Motor neuron (in vitro differentiated cells): ENCODE measurements around the gene ILF2. TPM values are rescaled to one million over a fixed set of nuclear protein-coding genes. Genes with fewer than 3 reads are reported as not detected.
"Not testable (repeated sequence)": the region's sequence is repeated elsewhere in the genome, so short reads cannot be mapped to it uniquely, and the experiment has no call there.

ENCODE experiments used
- ATAC-seq, 8 experiments: fragments of 200-7000 bp; cut with Tn5 transposase; replicated peaks in 6 of 8; 2 replicates each; pipeline ENCODE4 v1.8.0; 2021; ENCODE audit warnings: mild to moderate bottlenecking in 8 of 8, moderate library complexity in 8 of 8
- H3K27ac ChIP-seq, 2 donors: fragments of 250-450 bp; sonication (Bioruptor Pico); 2 replicates each; pipeline ENCODE4 v1.9.0; 2021; ENCODE audit warnings: antibody characterized with exemption in 2 of 2, mild to moderate bottlenecking in 2 of 2, moderate library complexity in 1 of 2
- H3K4me1 ChIP-seq, 2 donors: fragments of 250-450 bp; sonication (Bioruptor Pico); replicated peaks in 1 of 2; 2 replicates each; pipeline ENCODE4 v1.6.1; 2021; ENCODE audit warnings: antibody characterized with exemption in 2 of 2, mild to moderate bottlenecking in 2 of 2, moderate library complexity in 1 of 2
- H3K4me3 ChIP-seq, 5 donors: fragments of 250-450 bp; sonication (Bioruptor Pico); 2 replicates each; pipeline ENCODE4 v1.9.0; 2021; ENCODE audit warnings: antibody characterized with exemption in 5 of 5, mild to moderate bottlenecking in 5 of 5, moderate library complexity in 4 of 5
- WGBS, 10 experiments: fragments of 450-650 bp; shearing (Covaris generic); methylation state at CpG; one replicate each; pipeline ENCODE4 v1.0.0; 2022; 5-methylcytosine and 5-hydroxymethylcytosine counted together
- in situ Hi-C, 9 experiments: fragments of 400-800 bp; cut with MboI; loops; one replicate each; pipeline ENCODE4 v1.15.0; 2021; ENCODE audit warnings: low sequenced_read_pairs in 9 of 9, low pct_unique_long_range_greater_than_20kb in 2 of 9; ENCODE audit not compliant: unreplicated experiment in 9 of 9
- total RNA-seq, 8 experiments: library from RNA; unstranded; fragments of 300-600 nt; gene quantifications; 2 replicates each; pipeline versions ENCODE4 v1.2.3 to v1.2.4, GENCODE V29; 2022

The ILF2 gene
- total RNA-seq: 100 to 1,000 TPM; 116 to 542 (median 228) TPM

GRCh38 chr1:153670859-153671627 is at the start of gene ILF2:
Gene ILF2, minus strand, starts transcription at chr1:153670993. Its CDS starts 71 bp downstream, at chr1:153670922.
- in situ Hi-C loops: loop anchor here in 3 of 9 experiments (10.0 to 25.0 kb wide), 3 partner anchors 291 to 316 kb away; partner anchors contain the start of genes JTB (in 2 of the 3), CREB3L4 (in 1 of the 3), CRTC2 (in 1 of the 3) and RAB13 (in 1 of the 3)
- WGBS, 10 experiments: 0 to 5% (median 1%) methylated on average over 4 to 32 of the region's 35 CpGs
- H3K27ac ChIP-seq: peak within 1 kb of the TSS; percentile 89 to 90

GRCh38 chr1:153717330-153717729 is 46.5 kb upstream of the ILF2 start:
- in situ Hi-C loops: no loop called here
- no peak overlapping the region for H3K4me3 ChIP-seq
- ATAC-seq: no peak
- no peaks in the 10 kb centered on the region for H3K4me1 ChIP-seq
- 70 to 100% (median 88%) methylated on average over 1 to 3 of the region's 3 CpGs; no CpG with 5 or more reads in 3 of the 10 experiments for WGBS, 10 experiments
- H3K27ac ChIP-seq: no peak overlapping the region

More at GRCh38 chr1:153670859-153671627, at the start of gene ILF2:
- H3K4me3 ChIP-seq: peak within 1 kb of the TSS; percentile 65 to 87 (median 76)
- ATAC-seq: peak; percentile 91 to 95 (median 92)
- peaks cover 8 to 9% of the 10 kb centered on the region in 2 donors for H3K4me1 ChIP-seq

- whole genome bisulfite sequencing, 10 experiments: 60 to 87% (median 83%) methylated on average over 1 to 4 of the region's 5 CpGs; no CpG with 5 or more reads in 5 of the 10 experiments
- in situ Hi-C loops, H3K4me3 ChIP-seq, ATAC-seq, H3K27ac ChIP-seq, H3K4me1 ChIP-seq: not testable (repeated sequence)
These were observed 45.4 kb upstream of the ILF2 start for GRCh38 chr1:153716211-153716610.

- no peaks in the 10 kb centered on the region for H3K4me1 ChIP-seq
- H3K27ac ChIP-seq: no peak overlapping the region
- in situ Hi-C loops: no loop called here
- WGBS, 10 experiments: 0 to 83% (median 71%) methylated on average over 2 to 7 of the region's 7 CpGs; no CpG with 5 or more reads in 4 of the 10 experiments
- no peak overlapping the region for H3K4me3 ChIP-seq
- peak in 1 of 8 experiments; percentile 8 for ATAC-seq
These were observed 40.2 kb upstream of the ILF2 start for GRCh38 chr1:153711026-153711425.

GRCh38 chr1:153705484-153705883 is 34.7 kb upstream of the ILF2 start:
- Histone ChIP-seq H3K27ac (no peak overlapping the region), H3K4me3 (no peak overlapping the region), H3K4me1 (no peaks in the 10 kb centered on the region)
- WGBS, 10 experiments: 33 to 100% (median 85%) methylated on average over 1 to 9 of the region's 9 CpGs; no CpG with 5 or more reads in 2 of the 10 experiments
- peak in 3 of 8 experiments; percentile 42 to 49 (median 46) for ATAC-seq
- in situ Hi-C loops: no loop called here

GRCh38 chr1:153699768-153700167 is 29.0 kb upstream of the ILF2 start:
- H3K4me3 ChIP-seq: no peak overlapping the region
- in situ Hi-C loops: loop anchor here in 2 of 9 experiments (25.0 kb wide), 1 partner anchor 288 kb away; the partner anchor contains the start of genes JTB (in 2 of the 2), RAB13 (in 2 of the 2) and RPS27 (in 2 of the 2)
- ATAC-seq: no peak
- no peak overlapping the region for H3K27ac ChIP-seq
- WGBS, 10 experiments: 70 to 100% (median 90%) methylated on average over 1 to 6 of the region's 6 CpGs; no CpG with 5 or more reads in 2 of the 10 experiments
- H3K4me1 ChIP-seq: peaks cover 27 to 31% of the 10 kb centered on the region in 2 donors

- Histone ChIP-seq H3K4me1 (peaks cover 27 to 31% of the 10 kb centered on the region in 2 donors), H3K27ac (peak overlapping the region; percentile 38 to 72), H3K4me3 (no peak overlapping the region)
- ATAC-seq: peak in 4 of 8 experiments; percentile 5 to 15 (median 8)
- 80 to 100% (median 86%) methylated on average over 1 to 6 of the region's 6 CpGs for WGBS, 10 experiments
- in situ Hi-C loops: loop anchor here in 2 of 9 experiments (25.0 kb wide), 1 partner anchor 288 kb away; the partner anchor contains the start of genes JTB (in 2 of the 2), RAB13 (in 2 of the 2) and RPS27 (in 2 of the 2)
These were observed 28.3 kb upstream of the ILF2 start for GRCh38 chr1:153698923-153699714.

GRCh38 chr1:153698020-153698922 is 27.5 kb upstream of the ILF2 start:
- Histone ChIP-seq H3K4me1 (peaks cover 27 to 31% of the 10 kb centered on the region in 2 donors), H3K4me3 (peak overlapping the region in 1 of 5 donors; percentile 0), H3K27ac (peak overlapping the region; percentile 72 to 86)
- in situ Hi-C loops: loop anchor here in 2 of 9 experiments (25.0 kb wide), 1 partner anchor 289 kb away; the partner anchor contains the start of genes JTB (in 2 of the 2), RAB13 (in 2 of the 2) and RPS27 (in 2 of the 2)
- 10 to 55% (median 27%) methylated on average over 2 to 25 of the region's 29 CpGs for whole genome bisulfite sequencing, 10 experiments
- peak; percentile 80 to 94 (median 92) for ATAC-seq

- peak overlapping the region; percentile 72 to 86 for H3K27ac ChIP-seq
- ATAC-seq: peak; percentile 36 to 60 (median 48)
- in situ Hi-C loops: loop anchor here in 2 of 9 experiments (25.0 kb wide), 1 partner anchor 290 kb away; the partner anchor contains the start of genes JTB (in 2 of the 2), RAB13 (in 2 of the 2) and RPS27 (in 2 of the 2)
- peaks cover 27 to 31% of the 10 kb centered on the region in 2 donors for H3K4me1 ChIP-seq
- no peak overlapping the region for H3K4me3 ChIP-seq
- 0 to 80% (median 42%) methylated on average over 1 to 6 of the region's 12 CpGs; no CpG with 5 or more reads in 1 of the 10 experiments for WGBS, 10 experiments
These were observed 26.6 kb upstream of the ILF2 start for GRCh38 chr1:153697191-153698019.

- peak overlapping the region; percentile 72 to 86 for H3K27ac ChIP-seq
- H3K4me1 ChIP-seq: peaks cover 29 to 31% of the 10 kb centered on the region in 2 donors
- in situ Hi-C loops: loop anchor here in 2 of 9 experiments (25.0 kb wide), 1 partner anchor 291 kb away; the partner anchor contains the start of genes JTB (in 2 of the 2), RAB13 (in 2 of the 2) and RPS27 (in 2 of the 2)
- no peak overlapping the region for H3K4me3 ChIP-seq
- ATAC-seq: no peak
- 53 to 100% (median 70%) methylated on average over 1 to 5 of the region's 8 CpGs for WGBS, 10 experiments
These were observed 25.9 kb upstream of the ILF2 start for GRCh38 chr1:153696741-153697140.

GRCh38 chr1:153693466-153693865 is 22.7 kb upstream of the ILF2 start:
- in situ Hi-C loops: loop anchor here in 2 of 9 experiments (25.0 kb wide), 1 partner anchor 294 kb away; the partner anchor contains the start of genes JTB (in 2 of the 2), RAB13 (in 2 of the 2) and RPS27 (in 2 of the 2)
- peaks cover 20 to 26% of the 10 kb centered on the region in 2 donors for H3K4me1 ChIP-seq
- H3K4me3 ChIP-seq: no peak overlapping the region
- no peak for ATAC-seq
- 92 to 100% (median 100%) methylated on average over 1 to 4 of the region's 4 CpGs; no CpG with 5 or more reads in 7 of the 10 experiments for WGBS, 10 experiments
- no peak overlapping the region for H3K27ac ChIP-seq
